SU-DHL-6 (cell line): ENCODE results near the gene TGFB2.

Experiments
- EZH2phosphoT487 ChIP-seq: fragments of 200-600 bp; sonication (generic), shearing (Covaris generic); conservative IDR thresholded peaks from 2 replicates; pipeline ENCODE4 v1.6.1; 2018; ENCODE audit warnings: mild to moderate bottlenecking, antibody characterized with exemption, low read length, moderate library complexity, mixed read lengths
- TF ChIP-seq, protein P1 (sequence below): fragments of 200-600 bp; sonication (generic); IDR thresholded peaks from one replicate; pipeline ENCODE4 v1.5.1; 2017; ENCODE audit warnings: antibody characterized with exemption, mild to moderate bottlenecking, low read length, moderate library complexity; ENCODE audit not compliant: insufficient read depth, poor library complexity, severe bottlenecking

GRCh38 chr1:218341325-218341724 lies 3.8 kb upstream of the TGFB2 start:
- TF ChIP-seq, protein P1, sequence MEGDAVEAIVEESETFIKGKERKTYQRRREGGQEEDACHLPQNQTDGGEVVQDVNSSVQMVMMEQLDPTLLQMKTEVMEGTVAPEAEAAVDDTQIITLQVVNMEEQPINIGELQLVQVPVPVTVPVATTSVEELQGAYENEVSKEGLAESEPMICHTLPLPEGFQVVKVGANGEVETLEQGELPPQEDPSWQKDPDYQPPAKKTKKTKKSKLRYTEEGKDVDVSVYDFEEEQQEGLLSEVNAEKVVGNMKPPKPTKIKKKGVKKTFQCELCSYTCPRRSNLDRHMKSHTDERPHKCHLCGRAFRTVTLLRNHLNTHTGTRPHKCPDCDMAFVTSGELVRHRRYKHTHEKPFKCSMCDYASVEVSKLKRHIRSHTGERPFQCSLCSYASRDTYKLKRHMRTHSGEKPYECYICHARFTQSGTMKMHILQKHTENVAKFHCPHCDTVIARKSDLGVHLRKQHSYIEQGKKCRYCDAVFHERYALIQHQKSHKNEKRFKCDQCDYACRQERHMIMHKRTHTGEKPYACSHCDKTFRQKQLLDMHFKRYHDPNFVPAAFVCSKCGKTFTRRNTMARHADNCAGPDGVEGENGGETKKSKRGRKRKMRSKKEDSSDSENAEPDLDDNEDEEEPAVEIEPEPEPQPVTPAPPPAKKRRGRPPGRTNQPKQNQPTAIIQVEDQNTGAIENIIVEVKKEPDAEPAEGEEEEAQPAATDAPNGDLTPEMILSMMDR = no peak
- no peak for TF ChIP-seq EZH2phosphoT487
